ENCODE results near the gene PDE4B.

GRCh38 chr1:65939191-65939590 is 146.5 kb downstream of the PDE4B start:
- TF ChIP-seq CTCF (IDR thresholded peaks at IDR 0.05) (no peak), POLR2A (IDR thresholded peaks at IDR 0.05) (no peak), POLR2AphosphoS5 (IDR thresholded peaks at IDR 0.05; ENCODE audit: insufficient read depth in 1 of 2, low read depth in 1 of 2) (no peak)

All from vagina (tissue), 2 donors.